GM10266 (cell line): ENCODE measurements around the gene MACROH2A1.

Experiments used
- DNase-seq: peaks from one replicate; pipeline ENCODE4 v3.0.0; 2012; ENCODE audit errors: extremely low spot score
- TF ChIP-seq, protein P1 (sequence below): IDR thresholded peaks from 2 replicates; pipeline ENCODE4 v1.5.1; 2012; ENCODE audit warnings: mild to moderate bottlenecking, low read depth; ENCODE audit not compliant: control insufficient read depth, insufficient read depth; ENCODE audit errors: missing control alignments

Gene MACROH2A1

DNA sequence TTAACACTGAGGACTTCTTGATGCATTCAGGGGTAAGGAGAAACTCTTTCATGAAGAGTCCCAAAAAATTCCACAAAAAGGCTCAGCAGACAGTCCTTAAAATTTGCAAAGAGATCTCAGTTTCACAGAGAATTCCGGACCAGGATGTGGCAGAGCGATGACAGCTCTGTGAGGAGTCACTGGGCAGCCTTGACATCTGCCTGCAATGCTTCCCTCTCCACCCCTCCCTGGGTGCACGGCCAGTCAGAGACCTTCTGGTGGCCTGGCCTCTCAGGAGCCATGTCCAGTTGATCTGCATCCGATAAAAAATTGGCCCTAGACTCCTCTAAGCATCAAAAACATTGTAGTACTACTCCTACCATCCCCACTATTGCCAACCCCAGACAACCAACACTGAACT, 76.8 kb downstream of the MACROH2A1 start:
- DNase-seq = no peak
- TF ChIP-seq, protein P1, sequence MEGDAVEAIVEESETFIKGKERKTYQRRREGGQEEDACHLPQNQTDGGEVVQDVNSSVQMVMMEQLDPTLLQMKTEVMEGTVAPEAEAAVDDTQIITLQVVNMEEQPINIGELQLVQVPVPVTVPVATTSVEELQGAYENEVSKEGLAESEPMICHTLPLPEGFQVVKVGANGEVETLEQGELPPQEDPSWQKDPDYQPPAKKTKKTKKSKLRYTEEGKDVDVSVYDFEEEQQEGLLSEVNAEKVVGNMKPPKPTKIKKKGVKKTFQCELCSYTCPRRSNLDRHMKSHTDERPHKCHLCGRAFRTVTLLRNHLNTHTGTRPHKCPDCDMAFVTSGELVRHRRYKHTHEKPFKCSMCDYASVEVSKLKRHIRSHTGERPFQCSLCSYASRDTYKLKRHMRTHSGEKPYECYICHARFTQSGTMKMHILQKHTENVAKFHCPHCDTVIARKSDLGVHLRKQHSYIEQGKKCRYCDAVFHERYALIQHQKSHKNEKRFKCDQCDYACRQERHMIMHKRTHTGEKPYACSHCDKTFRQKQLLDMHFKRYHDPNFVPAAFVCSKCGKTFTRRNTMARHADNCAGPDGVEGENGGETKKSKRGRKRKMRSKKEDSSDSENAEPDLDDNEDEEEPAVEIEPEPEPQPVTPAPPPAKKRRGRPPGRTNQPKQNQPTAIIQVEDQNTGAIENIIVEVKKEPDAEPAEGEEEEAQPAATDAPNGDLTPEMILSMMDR = no peak

- TF ChIP-seq, protein P1 = no peak
- no peak for DNase-seq
Measured at GRCh38 chr5:135320718-135321484, 78.1 kb downstream of the MACROH2A1 start.

DNA sequence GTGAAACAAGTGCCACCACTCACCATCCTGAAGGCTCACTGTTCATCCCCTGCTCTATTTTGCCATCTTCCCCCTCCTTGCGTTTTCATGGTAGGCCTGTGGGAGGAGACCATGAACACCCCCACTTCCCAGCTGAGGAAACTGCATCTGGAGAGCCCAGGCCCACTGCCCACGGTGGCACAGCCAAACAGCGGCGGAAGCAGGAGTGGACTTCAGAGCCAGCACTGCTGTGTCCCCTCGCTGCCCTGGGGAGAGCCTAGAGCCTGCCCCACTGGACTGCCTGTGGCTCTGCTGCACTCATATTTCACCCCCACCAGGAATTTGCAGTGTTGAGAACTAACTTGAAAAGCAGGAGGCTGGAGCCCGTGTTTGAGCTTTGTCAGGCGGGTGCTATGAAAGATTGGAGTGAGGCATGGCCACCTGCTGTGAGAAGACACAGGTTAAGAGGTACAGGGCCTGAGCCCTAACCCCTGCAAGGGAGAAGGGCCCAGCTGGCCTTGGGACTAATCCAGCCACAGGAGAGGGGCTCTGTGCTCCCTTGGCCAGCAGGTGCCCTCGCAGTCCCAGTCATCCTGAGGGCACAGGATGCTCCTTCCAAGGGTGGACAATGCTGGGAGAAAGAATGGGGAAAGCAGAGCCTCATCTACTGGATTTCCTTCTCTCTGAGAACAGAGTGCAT, 79.0 kb downstream of the MACROH2A1 start:
- no peak for DNase-seq
- TF ChIP-seq, protein P1 = no peak

DNA sequence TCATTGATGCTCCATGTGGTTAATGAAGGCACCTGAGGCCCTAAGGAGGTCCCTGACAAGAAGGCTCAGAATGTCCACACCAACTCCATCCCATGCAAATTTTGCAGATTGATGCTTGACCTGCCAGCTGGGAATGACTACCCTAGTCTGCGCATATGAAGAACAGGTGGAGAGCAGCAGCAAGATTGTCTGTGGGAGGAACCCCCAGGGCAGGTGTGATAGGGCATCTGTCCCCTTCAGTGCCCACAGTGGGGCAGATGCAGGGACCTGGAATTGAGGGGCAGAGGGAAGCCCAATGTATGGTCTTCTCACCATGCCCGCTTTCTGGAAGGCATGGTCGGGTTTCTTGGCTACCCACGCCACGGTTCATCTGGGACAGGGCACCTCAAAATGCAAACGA, 79.6 kb downstream of the MACROH2A1 start:
- DNase-seq = no peak
- TF ChIP-seq, protein P1 = no peak

- TF ChIP-seq, protein P1 = no peak
- no peak for DNase-seq
Measured at GRCh38 chr5:135318924-135319323, 80.1 kb downstream of the MACROH2A1 start.

DNA sequence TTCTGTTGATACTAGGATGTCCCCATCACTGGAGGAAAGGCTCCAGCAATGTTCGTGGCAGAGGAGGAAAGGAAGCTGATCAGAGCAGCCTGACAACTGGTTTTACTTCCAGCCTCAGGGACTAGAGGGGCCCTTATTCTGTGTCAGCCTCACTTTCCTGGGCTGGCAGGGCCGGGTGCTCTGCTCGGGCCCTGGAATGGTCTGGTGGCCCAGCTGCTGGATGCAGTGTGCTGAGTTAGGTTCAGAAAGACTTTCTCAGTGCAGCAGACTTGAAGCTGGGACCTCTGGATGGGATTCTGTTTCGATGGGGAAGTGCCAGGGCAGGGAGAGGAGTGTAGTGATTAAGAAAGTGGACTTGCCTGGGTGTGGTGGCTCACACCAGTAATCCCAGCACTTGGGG, 81.0 kb downstream of the MACROH2A1 start:
- TF ChIP-seq, protein P1 = no peak
- DNase-seq = no peak

DNA sequence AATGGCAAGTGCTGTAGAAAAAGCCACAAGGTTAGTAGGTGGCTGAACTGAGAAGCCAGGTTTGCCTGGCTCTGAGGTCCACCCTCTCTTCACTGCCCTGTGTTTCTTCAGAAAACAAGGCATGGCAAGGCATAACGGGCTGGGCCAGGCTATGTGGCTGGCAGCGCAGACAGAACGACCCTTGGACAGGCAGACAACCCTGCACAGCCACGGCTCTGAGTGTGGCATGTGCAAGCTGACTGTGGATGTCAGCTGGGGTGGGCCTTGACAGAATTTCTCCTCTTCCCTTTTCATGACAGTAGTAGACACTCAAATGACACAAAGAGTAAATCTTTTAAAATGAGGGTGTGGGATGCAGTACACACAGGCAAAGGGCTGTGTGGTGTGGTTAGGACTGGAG, 81.7 kb downstream of the MACROH2A1 start:
- TF ChIP-seq, protein P1 = no peak
- no peak for DNase-seq
